ENCODE measurements around the gene LRBA.

GRCh38 chr4:150540959-150541360, 474.1 kb downstream of the LRBA start:
- TF ChIP-seq POLR2A (IDR thresholded peaks at IDR 0.05) (no peak), CTCF (IDR thresholded peaks at IDR 0.05) (no peak), POLR2AphosphoS5 (IDR thresholded peaks at IDR 0.05) (no peak)

Measured in stomach (tissue), 4 donors.